Fibroblast of the aortic adventitia (primary cell): ENCODE measurements around the gene CNTNAP3B. TPM values are rescaled to one million over a fixed set of nuclear protein-coding genes. Genes with fewer than 3 reads are reported as not detected.
"Not testable (repeated sequence)": the region's sequence is repeated elsewhere in the genome, so short reads cannot be mapped to it uniquely, and the experiment has no call there.

Experiments used
- DNase-seq: peaks from one replicate; pipeline ENCODE4 v3.0.0-alpha.2; 2010; ENCODE audit warnings: low read depth
- H3K4me3 ChIP-seq: 2 replicates; pipeline ENCODE4 v1.5.1; 2011; ENCODE audit warnings: low read depth, mild to moderate bottlenecking, control low read depth, low read length, moderate library complexity
- CTCF ChIP-seq: IDR thresholded peaks from 2 replicates; pipeline ENCODE4 v1.5.1; 2011; ENCODE audit warnings: mild to moderate bottlenecking, low read length, control low read depth, inconsistent platforms; ENCODE audit not compliant: insufficient read depth
- total RNA-seq: library from RNA; depleted of rRNA; stranded (reverse); fragments of >200 nt; gene quantifications from 2 replicates; pipeline ENCODE4 v1.2.3, GENCODE V29; 2012; ENCODE audit warnings: low replicate concordance

The CNTNAP3B gene
- total RNA-seq, 1 donor, result 118 TPM

- not testable (repeated sequence) for DNase-seq, H3K4me3 ChIP-seq
These were observed 108.6 kb downstream of the CNTNAP3B start for GRCh38 chr9:42020639-42021038.

GRCh38 chr9:42018220-42018922, 110.9 kb downstream of the CNTNAP3B start:
- not testable (repeated sequence) for H3K4me3 ChIP-seq
- peak; percentile 48 for DNase-seq

GRCh38 chr9:42014317-42014716, 114.9 kb downstream of the CNTNAP3B start:
- not testable (repeated sequence) for DNase-seq, H3K4me3 ChIP-seq

GRCh38 chr9:41991607-41992006, 137.6 kb downstream of the CNTNAP3B start:
- not testable (repeated sequence) for DNase-seq, H3K4me3 ChIP-seq

- H3K4me3 ChIP-seq, DNase-seq: not testable (repeated sequence)
These were observed 149.0 kb downstream of the CNTNAP3B start for GRCh38 chr9:41980271-41980670.

GRCh38 chr9:41977965-41978600, 151.1 kb downstream of the CNTNAP3B start:
- not testable (repeated sequence) for H3K4me3 ChIP-seq, DNase-seq

GRCh38 chr9:41974906-41975305, 154.3 kb downstream of the CNTNAP3B start:
- H3K4me3 ChIP-seq, DNase-seq: not testable (repeated sequence)

GRCh38 chr9:41953007-41953406, 176.2 kb downstream of the CNTNAP3B start:
- not testable (repeated sequence) for DNase-seq

GRCh38 chr9:41941738-41942137, 187.5 kb downstream of the CNTNAP3B start:
- TF ChIP-seq CTCF, result peak; percentile 38
- not testable (repeated sequence) for H3K4me3 ChIP-seq
- DNase-seq, result peak; percentile 8

More at GRCh38 chr9:41953007-41953406, 176.2 kb downstream of the CNTNAP3B start:
- H3K4me3 ChIP-seq, result not testable (repeated sequence)

- H3K4me3 ChIP-seq, DNase-seq: not testable (repeated sequence)
These were observed 191.1 kb downstream of the CNTNAP3B start for GRCh38 chr9:41938143-41938542.

- not testable (repeated sequence) for DNase-seq, H3K4me3 ChIP-seq
These were observed 193.5 kb downstream of the CNTNAP3B start for GRCh38 chr9:41935727-41936126.

GRCh38 chr9:41929172-41929571, 200.1 kb downstream of the CNTNAP3B start:
- H3K4me3 ChIP-seq, result not testable (repeated sequence)

GRCh38 chr9:41917374-41917773, 211.9 kb downstream of the CNTNAP3B start:
- not testable (repeated sequence) for DNase-seq

More at GRCh38 chr9:41929172-41929571, 200.1 kb downstream of the CNTNAP3B start:
- not testable (repeated sequence) for DNase-seq

GRCh38 chr9:41905488-41905887, 223.7 kb downstream of the CNTNAP3B start:
- not testable (repeated sequence) for H3K4me3 ChIP-seq, DNase-seq

More at GRCh38 chr9:41917374-41917773, 211.9 kb downstream of the CNTNAP3B start:
- H3K4me3 ChIP-seq, result not testable (repeated sequence)

- H3K4me3 ChIP-seq, DNase-seq: not testable (repeated sequence)
These were observed 226.5 kb downstream of the CNTNAP3B start for GRCh38 chr9:41902762-41903161.

- H3K4me3 ChIP-seq, DNase-seq: not testable (repeated sequence)
These were observed 230.4 kb downstream of the CNTNAP3B start for GRCh38 chr9:41898720-41899343.

- not testable (repeated sequence) for H3K4me3 ChIP-seq, DNase-seq
These were observed 254.7 kb downstream of the CNTNAP3B start for GRCh38 chr9:41874557-41874956.

- not testable (repeated sequence) for H3K4me3 ChIP-seq
These were observed 273.8 kb downstream of the CNTNAP3B start for GRCh38 chr9:41855422-41855821.

More at GRCh38 chr9:41855422-41855821, 273.8 kb downstream of the CNTNAP3B start:
- DNase-seq, result not testable (repeated sequence)
